ENCODE measurements around the gene APEH.

APEH gene

GRCh38 chr3:49727924-49728361 is 53.8 kb downstream of the APEH start:
- no peak for DNase-seq (ENCODE audit: low spot score)

- no peak for DNase-seq (ENCODE audit: low spot score)
Observed at GRCh38 chr3:49729966-49730609, 55.9 kb downstream of the APEH start.

DNA sequence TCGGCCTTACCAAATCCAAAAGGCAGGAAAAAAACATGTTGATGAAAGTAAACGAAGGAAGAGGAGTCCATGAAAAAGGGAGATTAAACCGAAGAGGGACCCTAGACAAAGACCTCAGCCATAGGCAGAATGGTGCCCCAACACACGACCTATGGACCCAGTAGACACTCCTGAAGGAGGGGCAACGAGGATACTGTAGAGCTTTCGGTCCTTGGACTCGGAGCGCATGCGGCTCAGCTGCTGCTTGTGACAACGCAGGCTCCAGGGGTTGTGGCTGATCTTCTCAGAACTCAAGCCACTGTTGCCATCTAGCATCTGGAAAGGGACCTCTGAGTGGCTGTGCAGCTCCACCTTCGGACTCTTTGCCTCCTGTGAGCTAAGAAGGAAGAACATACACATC is 58.4 kb downstream of the APEH start:
- DNase-seq (ENCODE audit: low spot score): no peak

GRCh38 chr3:49733551-49733950 is 59.4 kb downstream of the APEH start:
- DNase-seq (ENCODE audit: low spot score): no peak
